Colon (tissue), 2 donors: Measurements from ENCODE around the gene LAMA2.

ENCODE experiments used
- FAIRE-seq: peaks from 2 replicates; lab custom pipeline; 2012; peaks lifted over from hg19 to GRCh38; lab: Jason Lieb, UNC
- donor health status: control.
- donor health status: control.

The LAMA2 gene

GRCh38 chr6:129517288-129517687 lies 634.4 kb downstream of the LAMA2 start:
- no peak for FAIRE-seq

GRCh38 chr6:129519750-129520149 lies 636.8 kb downstream of the LAMA2 start:
- no peak for FAIRE-seq

GRCh38 chr6:129521946-129522345 lies 639.0 kb downstream of the LAMA2 start:
- FAIRE-seq, result no peak

- FAIRE-seq, result no peak
Observed at GRCh38 chr6:129523816-129524215, 640.9 kb downstream of the LAMA2 start.

GRCh38 chr6:129525055-129525454 lies 642.1 kb downstream of the LAMA2 start:
- no peak for FAIRE-seq

- no peak for FAIRE-seq
Observed at GRCh38 chr6:129534926-129535325, 652.0 kb downstream of the LAMA2 start.

GRCh38 chr6:129536271-129536670 lies 653.3 kb downstream of the LAMA2 start:
- no peak for FAIRE-seq

GRCh38 chr6:129539032-129539431 lies 656.1 kb downstream of the LAMA2 start:
- FAIRE-seq, result no peak

GRCh38 chr6:129542705-129543104 lies 659.8 kb downstream of the LAMA2 start:
- FAIRE-seq, result no peak

- FAIRE-seq, result no peak
Observed at GRCh38 chr6:129543981-129544380, 661.0 kb downstream of the LAMA2 start.

- no peak for FAIRE-seq
Observed at GRCh38 chr6:129544892-129545612, 662.1 kb downstream of the LAMA2 start.

- no peak for FAIRE-seq
Observed at GRCh38 chr6:129546702-129547101, 663.8 kb downstream of the LAMA2 start.

GRCh38 chr6:129551486-129551885 lies 668.5 kb downstream of the LAMA2 start:
- no peak for FAIRE-seq

- FAIRE-seq, result no peak
Observed at GRCh38 chr6:129552413-129552812, 669.5 kb downstream of the LAMA2 start.

- no peak for FAIRE-seq
Observed at GRCh38 chr6:129555206-129555832, 672.4 kb downstream of the LAMA2 start.

GRCh38 chr6:129558248-129558647 lies 675.3 kb downstream of the LAMA2 start:
- FAIRE-seq, result no peak

- FAIRE-seq, result no peak
Observed at GRCh38 chr6:129565366-129565765, 682.4 kb downstream of the LAMA2 start.

GRCh38 chr6:129565811-129566210 lies 682.9 kb downstream of the LAMA2 start:
- FAIRE-seq, result no peak
